GM18498 (cell line): Measurements from ENCODE around the gene NPHP3.
"Not testable (repeated sequence)": the region's sequence is repeated elsewhere in the genome, so short reads cannot be mapped to it uniquely, and the experiment has no call there.

Experiments
- ATAC-seq: cut with Tn5 transposase; IDR thresholded peaks from one replicate; pipeline ENCODE4 v1.9.1; 2021; ENCODE audit warnings: mild to moderate bottlenecking, moderate library complexity; ENCODE audit not compliant: unreplicated experiment

NPHP3 gene

GRCh38 chr3:132722165-132723023, at the start of gene NPHP3:
Gene NPHP3 (minus strand): TSS chr3:132722409. CDS start chr3:132722355, 54 bp downstream.
- ATAC-seq = peak; percentile 87

GRCh38 chr3:132758740-132759139, 36.5 kb upstream of the NPHP3 start:
- ATAC-seq = no peak

DNA sequence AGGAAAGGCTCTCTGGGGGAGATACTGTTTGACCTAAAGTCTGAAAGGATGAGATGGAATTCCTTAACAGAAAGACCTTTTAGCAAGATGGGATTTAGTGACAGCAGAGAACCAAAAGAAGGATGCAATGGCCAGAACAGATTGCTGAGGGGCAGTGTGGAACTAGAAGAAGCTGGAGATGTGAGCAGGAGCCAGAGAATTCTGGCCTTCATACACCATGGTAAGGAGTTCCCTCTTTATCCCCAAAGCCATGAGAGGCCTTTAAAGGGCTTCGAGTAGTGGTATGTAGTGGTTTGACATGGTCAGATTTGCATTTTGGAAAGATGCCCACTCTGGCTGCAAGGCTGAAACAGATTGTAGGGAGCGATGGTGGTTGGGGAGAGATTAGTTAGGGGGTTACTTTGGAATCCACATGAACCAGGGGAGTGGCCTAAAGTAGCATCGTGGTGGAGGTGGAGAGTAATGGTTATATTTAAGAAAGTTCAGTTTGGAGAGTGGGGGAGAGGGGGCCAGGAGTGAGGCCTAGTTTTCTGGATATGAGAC, 34.0 kb upstream of the NPHP3 start:
- no peak for ATAC-seq

DNA sequence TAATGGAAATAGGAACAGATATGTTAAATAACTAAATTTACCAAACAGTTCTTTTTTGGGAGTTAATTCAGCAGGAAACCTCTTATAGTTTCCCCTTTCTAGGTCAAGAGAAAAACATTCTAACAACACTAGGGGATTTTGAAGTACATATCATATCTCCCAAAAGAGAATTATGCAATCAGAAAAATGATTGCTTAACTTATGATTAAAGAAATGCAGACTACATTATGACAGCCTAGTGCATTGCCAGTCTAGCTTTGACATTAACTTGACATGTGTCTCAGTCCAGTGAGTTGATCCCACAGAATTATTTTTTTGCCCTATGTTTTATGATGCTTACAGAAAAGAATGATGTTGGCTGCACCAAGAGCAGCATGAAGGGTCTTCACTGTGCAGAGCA, 31.7 kb upstream of the NPHP3 start:
- no peak for ATAC-seq

DNA sequence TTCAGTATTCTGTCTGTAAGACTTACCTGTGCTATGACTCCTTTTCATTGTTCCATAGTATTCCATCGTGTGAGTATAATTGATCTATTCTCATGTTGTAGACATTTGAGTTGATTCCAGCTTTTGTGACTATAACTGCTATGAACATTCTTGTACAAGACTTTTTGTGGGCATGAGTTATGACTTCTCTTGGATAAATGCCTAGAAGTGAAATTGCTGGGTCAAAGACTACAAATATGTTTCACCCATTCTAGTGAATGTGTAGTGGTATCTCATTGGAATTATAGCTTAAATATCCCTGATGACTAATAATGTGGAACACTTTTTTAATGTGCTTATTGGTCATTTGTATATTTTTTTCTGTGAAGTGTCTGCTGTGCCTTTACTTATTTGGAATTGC, 27.6 kb upstream of the NPHP3 start:
- ATAC-seq = no peak

GRCh38 chr3:132746720-132747119, 24.5 kb upstream of the NPHP3 start:
- ATAC-seq = not testable (repeated sequence)

DNA sequence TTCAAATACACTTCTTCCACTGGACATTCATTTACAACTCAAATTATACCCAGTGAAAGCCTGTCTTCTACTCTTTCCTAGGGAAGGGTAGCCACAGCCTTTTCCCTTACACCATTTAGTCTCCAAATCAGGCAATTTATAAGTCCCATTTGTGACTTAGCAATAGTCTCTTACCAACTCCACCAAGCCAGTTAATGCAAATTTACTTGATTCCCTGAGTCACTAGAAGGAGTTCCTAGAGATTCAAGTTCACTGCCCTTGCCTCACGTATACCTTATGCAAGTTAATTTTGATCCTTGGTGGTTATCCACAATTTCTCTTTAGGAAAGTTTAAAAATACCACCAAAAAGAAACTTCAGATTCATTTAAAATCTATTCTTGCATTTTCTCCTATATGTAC, 16.1 kb upstream of the NPHP3 start:
- ATAC-seq = no peak

GRCh38 chr3:132735589-132735988, 13.4 kb upstream of the NPHP3 start:
- no peak for ATAC-seq

DNA sequence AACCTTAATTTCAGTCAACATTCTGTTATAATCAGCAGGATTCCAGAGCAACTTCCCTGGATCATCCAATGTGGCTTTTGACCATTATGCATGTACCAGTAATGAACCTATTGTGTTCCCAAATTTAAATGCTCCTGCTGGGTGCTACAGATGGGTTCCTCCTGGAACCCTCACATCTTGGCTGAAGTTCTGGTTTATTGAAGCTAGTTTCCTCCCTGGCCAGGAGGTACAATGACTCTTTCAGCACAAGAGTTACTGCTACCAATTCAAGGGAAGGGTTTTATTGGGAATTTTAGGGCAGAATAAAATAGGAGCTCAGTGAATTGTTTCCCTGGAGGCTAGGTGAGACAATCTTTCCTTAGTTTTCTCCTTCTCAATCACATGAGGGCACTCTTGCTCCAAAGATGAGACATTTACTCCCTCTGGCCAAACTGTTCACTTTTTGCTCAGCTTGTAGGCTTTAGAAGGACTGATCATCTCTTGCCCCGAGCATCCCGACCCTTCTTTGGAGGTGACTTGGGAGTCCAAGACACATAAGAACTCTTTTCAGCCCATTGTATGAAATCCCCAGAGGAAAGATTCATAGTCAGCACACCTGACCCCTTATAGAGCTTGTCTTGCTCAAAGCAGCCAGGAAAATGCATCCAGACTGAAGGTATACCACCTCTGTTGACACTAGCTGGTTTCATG, 8.8 kb upstream of the NPHP3 start:
- ATAC-seq = no peak

DNA sequence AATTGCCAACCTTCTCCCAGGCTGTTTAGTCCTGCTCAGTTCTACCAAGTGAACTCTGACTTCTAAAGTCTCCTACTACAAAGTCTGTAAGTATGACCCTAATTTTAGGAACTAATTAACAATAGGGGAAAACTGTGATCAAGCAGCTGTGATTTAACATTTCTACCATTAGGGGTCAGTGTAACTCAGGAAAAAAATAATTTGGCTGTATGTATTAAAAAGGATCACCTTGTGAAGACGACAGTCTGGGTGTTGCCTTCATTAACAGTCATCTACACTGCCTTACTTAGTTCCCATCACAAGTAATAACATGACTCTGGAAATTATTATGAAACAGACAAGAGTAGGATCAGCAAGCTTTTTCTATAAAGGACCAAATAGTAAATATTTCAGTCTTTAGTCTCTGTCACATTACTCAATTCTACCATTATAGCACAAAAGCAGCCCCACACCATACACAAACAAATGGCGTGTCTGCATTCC, 4.2 kb upstream of the NPHP3 start:
- no peak for ATAC-seq

DNA sequence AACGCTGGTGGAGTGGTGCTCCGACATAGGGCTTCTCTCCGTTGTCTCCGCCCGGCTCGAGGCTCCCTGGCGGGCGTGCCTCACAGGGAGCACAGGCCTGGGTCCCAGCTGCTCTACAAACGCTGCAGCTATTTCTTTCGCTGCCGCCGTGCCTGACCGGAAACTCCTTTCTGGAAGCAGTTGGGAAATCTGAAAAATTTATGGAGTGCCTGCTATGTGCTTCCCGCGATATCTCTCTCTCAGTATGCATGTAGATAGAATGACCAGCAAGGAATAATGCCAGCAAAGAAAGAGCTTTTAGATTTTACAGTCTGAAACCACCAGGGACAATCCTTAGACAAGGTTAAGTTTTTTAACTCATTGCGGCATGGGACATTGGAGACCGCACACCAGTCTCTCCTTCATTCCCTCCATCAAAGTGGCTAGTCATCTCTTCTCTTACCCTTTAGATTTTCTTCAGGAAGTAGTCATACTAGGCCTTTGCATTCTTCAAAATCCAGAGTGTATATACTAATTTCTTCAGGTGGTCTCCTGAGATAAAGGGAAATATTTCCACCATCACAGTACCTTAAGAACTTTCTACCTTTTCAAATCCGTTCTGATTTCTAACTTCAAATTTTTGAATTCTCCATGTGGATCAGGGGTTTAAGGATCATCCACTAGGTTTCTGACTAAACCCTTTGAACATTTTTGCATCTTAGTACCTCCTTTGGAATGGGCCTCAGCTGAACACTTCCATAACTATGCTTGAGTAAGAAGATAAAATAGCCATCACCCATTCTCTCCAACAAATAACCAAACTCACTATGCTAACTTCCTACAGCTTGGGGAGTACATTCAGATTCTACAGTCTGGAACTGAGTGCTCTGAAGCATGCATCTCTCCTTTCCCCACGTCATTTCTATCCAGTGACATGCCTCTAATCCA, 1.1 kb upstream of the NPHP3 start:
- ATAC-seq = no peak

DNA sequence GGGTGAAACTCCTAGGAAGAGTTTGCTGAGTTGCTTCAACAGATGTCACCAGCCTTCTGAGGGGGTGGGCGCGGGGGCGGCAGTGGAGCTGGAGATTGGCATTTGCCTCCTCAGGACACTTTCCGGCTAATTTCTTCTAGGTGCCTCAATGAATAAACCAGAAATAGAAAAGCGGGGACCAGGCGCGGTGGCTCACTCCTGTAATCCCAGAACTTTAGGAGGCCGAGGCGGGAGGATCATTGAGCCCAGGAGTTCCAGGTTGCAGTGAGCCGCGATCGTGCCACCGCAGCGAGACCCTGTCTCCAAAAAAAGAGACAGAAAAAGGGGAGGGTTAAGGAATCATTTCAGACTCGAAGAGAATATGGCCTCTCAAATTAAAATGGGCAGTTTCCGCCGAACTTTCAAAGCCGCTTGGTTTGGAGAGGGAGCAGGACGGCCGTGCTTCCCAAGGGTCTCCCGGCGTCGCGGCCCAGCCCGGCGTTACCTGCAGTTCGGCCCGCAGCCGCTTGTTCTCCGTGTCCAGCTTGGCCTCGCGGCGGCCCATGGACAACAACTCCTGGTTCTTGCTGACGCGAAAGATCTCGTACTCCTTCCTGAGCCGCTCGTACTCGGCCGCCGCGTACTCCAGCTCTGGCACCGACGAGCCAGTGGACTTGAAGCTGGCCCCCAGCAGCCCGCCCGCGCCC, 587 bp downstream of the NPHP3 start:
- ATAC-seq = peak; percentile 24

- ATAC-seq = no peak
These were observed 2.0 kb downstream of the NPHP3 start for GRCh38 chr3:132720228-132720627.

DNA sequence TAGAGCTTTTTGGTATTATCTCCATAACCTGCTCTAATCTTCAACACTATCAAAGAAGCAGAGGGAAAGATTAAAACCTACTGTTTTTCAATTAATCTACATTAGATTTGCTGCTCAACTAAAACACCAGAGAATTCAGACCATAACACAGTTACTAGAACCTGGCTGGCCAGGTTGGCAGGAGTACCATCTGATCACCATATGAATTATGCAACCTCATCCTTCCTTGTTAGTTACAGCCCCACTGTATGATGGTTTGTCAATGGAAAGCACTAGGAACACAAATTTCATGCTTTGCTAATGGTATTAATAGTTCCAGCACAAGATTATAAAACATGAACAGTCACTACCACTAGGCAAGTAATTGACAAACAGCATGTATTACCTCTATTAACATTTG, 5.8 kb downstream of the NPHP3 start:
- no peak for ATAC-seq

DNA sequence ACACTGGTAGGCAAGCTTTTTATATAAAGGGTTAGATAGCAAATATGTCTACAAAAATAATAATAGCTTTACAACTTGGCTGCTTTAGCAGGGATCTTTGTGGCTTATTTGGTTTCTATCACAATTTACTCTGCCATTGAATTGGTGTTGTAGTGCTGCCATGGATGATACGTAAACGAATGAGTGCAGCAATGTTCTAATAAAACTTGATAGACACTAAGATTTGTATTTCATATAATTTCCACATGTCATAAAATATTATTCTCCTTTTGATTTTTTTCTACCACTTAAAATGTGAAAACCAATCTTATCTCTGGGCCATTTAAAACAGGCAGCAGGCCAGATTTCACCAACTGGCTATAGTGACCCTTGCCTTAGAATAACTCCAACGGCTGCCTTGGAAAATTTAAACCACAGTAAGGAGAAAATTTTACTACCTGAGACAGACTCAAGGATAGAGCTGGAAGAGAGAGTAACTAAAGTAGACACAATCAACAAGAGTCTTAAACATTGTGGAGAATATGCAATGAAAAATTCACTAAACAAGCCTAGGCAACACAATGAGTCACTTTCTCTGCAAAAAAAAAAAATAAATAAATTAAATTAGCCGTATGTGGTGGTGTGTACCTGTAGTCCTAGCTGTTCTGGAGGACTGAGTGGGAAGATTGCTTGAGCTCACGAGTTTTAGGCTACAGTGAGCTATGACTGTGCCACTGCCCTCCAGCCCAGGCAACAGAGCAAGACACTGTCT, 8.1 kb downstream of the NPHP3 start:
- ATAC-seq = no peak

GRCh38 chr3:132710311-132710710, 11.9 kb downstream of the NPHP3 start:
- no peak for ATAC-seq

DNA sequence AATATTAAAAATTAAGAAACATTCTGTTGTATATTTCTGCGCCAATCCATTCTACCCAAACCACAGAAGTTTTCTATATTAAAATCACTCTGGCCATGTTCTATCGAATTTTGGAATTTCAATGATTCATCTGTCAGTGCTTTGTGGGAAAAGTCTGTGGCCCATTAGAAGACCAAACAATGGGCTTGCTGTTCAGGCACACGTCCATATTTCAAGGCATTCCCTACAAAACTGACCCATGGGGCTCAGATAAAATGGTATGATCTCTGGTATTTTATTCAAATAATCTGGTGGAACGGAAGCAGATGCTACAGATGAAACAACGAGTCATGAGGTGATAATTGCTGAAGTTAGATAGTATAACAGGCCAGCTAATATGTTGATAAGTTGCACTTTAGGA, 12.4 kb downstream of the NPHP3 start:
- ATAC-seq = no peak

GRCh38 chr3:132703733-132704132, 18.5 kb downstream of the NPHP3 start:
- no peak for ATAC-seq

- ATAC-seq = no peak
These were observed 26.8 kb downstream of the NPHP3 start for GRCh38 chr3:132695422-132695821.

GRCh38 chr3:132694991-132695390, 27.2 kb downstream of the NPHP3 start:
- ATAC-seq = no peak
